Adrenal gland (tissue), 12 donors: Measurements from ENCODE around the gene FNDC3B. TPM values are rescaled to one million over a fixed set of nuclear protein-coding genes. Genes with fewer than 3 reads are reported as not detected.

Experiments
- DNase-seq, 7 donors: peaks; one replicate each; pipeline ENCODE4 v3.0.0-alpha.2; 2019 to 2020
- H3K27ac ChIP-seq, 5 donors: fragments of 200-600 bp; sonication (generic) in 4 of 5; 1 replicate in 3 of 5; 2 replicates in 2 of 5; pipeline versions ENCODE4 v1.5.1 to v1.8.0; 2016 to 2020; ENCODE audit warnings: mild to moderate bottlenecking in 1 of 5
- H3K27me3 ChIP-seq: fragments of 200-600 bp; 2 replicates; pipeline ENCODE4 v1.8.0; 2021
- H3K36me3 ChIP-seq, 2 donors: fragments of 200-600 bp; replicated peaks in 1 of 2; 1 replicate in 1 of 2; 2 replicates in 1 of 2; pipeline versions ENCODE4 v1.5.1 to v1.8.0; 2018 to 2022
- H3K4me1 ChIP-seq, 2 donors: fragments of 200-600 bp; replicated peaks in 1 of 2; 1 replicate in 1 of 2; 2 replicates in 1 of 2; pipeline versions ENCODE4 v1.5.1 to v1.8.0; 2018 to 2021
- H3K4me3 ChIP-seq, 4 donors: fragments of 200-600 bp; sonication (generic) in 3 of 4; one replicate each; pipeline ENCODE4 v1.5.1; 2016 to 2018
- H3K9me3 ChIP-seq, 3 donors: fragments of 200-600 bp; sonication (generic) in 1 of 3; replicated peaks in 1 of 3; 1 replicate in 2 of 3; 2 replicates in 1 of 3; pipeline versions ENCODE4 v1.5.1 to v1.8.0; 2016 to 2021
- POLR2A ChIP-seq, 2 donors: fragments of 450-650 bp; IDR thresholded peaks; one replicate each; pipeline ENCODE4 v1.6.1; 2017; ENCODE audit warnings: antibody characterized with exemption in 2 of 2, mild to moderate bottlenecking in 2 of 2, moderate library complexity in 1 of 2
- WGBS, 4 donors: extraction: QIAGEN DNeasy Blood & Tissue Kit in 2 of 4; methylation state at CpG; one replicate each; pipeline versions ENCODE4 v1.1.5 to v1.1.7; 2013 to 2017; 5-methylcytosine and 5-hydroxymethylcytosine counted together
- intact Hi-C, 2 donors: fragments of 100-400 bp; cut with DNase I; formaldehyde crosslinking; loops; one replicate each; pipeline versions ENCODE4 v1.14.1 to v1.15.0; 2022 to 2023
- polyA plus RNA-seq, 3 donors: library from polyadenylated mRNA; stranded (reverse); fragments of 200-250 nt in 2 of 3; fragments of 350-450 nt in 1 of 3; fragmentation: Illumina TruSeq in 1 of 3; extraction: RNeasy Lipid Tissue Mini Kit (QIAGEN cat#74804) in 1 of 3; gene quantifications; one replicate each; pipeline ENCODE4 v1.2.3, GENCODE V29; 2013 to 2014
- total RNA-seq, 9 donors: library from RNA; depleted of rRNA in 4 of 9; stranded (reverse); fragments of >200 nt in 4 of 9; fragments of 120-200 nt in 1 of 9; fragmentation: NEBNext Ultra II Directional in 1 of 9; extraction: Animal tissue kit (Norgen Biotek cat#: 25700) in 1 of 9; gene quantifications; one replicate each; pipeline versions ENCODE4 v1.1.0 to v1.2.4, GENCODE V29; 2013 to 2023
- TF ChIP-seq, protein P1 (sequence below), 6 experiments: fragments of 450-650 bp in 4 of 6; fragments of 200-600 bp in 2 of 6; sonication (generic) in 1 of 6; IDR thresholded peaks; 1 replicate in 5 of 6; 2 replicates in 1 of 6; pipeline versions ENCODE4 v1.5.1 to v1.8.0; 2016 to 2021; ENCODE audit warnings: antibody characterized with exemption in 6 of 6, mild to moderate bottlenecking in 2 of 6, moderate library complexity in 1 of 6
- donor health status: healthy with polysubstance abuse.
- donor health status: Bipolar disorder and iron deficiency.
- donor health status: DM: yes; HTN: yes; CAD: no.
- donor health status: DM: no; HTN: no; CAD: no.
- donor health status: DM: no; HTN: no; CAD: no.
- donor health status: DM: yes; HTN: yes; CAD: no.

The FNDC3B gene
- total and polyA plus RNA-seq, 12 donors: 9.9 to 228 (median 105) TPM

DNA sequence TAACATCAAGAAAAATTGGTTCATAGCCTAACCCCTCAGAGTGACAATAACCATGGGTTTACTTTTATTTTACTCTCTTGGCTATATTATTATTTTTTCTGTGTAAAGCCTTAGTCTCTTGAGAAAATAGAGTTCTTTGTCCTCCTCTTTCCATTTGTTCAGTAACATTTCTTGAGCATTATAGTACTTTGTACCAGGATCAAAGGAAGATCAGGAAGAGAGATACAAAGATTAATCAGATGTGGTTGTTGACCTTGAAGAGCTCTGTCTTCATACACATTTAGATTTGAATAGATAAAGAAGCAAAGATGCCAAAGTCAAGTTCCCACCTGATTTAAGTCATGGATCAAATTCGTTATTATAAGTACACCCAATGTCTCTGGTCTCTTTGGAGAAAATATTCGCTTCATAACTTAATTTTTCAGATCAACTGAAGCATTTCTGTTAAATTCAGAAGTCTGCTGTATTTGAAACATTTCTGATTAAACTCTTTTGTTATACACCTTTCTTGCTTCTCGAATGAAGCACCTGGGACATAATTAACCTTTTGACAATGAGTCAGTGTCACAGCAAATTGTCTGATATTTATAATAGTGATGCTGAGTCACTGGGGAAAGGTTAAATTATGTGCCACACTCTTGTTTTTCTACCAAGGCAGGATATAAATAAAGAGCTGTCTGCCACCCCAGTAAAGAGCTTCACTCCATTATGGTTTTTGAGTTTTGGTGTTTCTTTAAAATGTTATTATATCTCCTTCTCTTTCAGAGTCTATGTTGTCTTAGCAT, 308.7 kb downstream of the FNDC3B start:
- no peaks in the 10 kb centered on the region for H3K27me3 ChIP-seq
- H3K4me1 ChIP-seq: peaks cover 0 to 15% of the 10 kb centered on the region in 2 donors
- intact Hi-C loops: no loop called here
- peaks cover 0 to 54% of the 10 kb centered on the region in 2 donors for H3K36me3 ChIP-seq
- TF ChIP-seq, protein P1, sequence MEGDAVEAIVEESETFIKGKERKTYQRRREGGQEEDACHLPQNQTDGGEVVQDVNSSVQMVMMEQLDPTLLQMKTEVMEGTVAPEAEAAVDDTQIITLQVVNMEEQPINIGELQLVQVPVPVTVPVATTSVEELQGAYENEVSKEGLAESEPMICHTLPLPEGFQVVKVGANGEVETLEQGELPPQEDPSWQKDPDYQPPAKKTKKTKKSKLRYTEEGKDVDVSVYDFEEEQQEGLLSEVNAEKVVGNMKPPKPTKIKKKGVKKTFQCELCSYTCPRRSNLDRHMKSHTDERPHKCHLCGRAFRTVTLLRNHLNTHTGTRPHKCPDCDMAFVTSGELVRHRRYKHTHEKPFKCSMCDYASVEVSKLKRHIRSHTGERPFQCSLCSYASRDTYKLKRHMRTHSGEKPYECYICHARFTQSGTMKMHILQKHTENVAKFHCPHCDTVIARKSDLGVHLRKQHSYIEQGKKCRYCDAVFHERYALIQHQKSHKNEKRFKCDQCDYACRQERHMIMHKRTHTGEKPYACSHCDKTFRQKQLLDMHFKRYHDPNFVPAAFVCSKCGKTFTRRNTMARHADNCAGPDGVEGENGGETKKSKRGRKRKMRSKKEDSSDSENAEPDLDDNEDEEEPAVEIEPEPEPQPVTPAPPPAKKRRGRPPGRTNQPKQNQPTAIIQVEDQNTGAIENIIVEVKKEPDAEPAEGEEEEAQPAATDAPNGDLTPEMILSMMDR (IDR thresholded peaks at IDR 0.05): no peak
- TF ChIP-seq POLR2A (IDR thresholded peaks at IDR 0.05): no peak
- no peak for DNase-seq
- no peaks in the 10 kb centered on the region for H3K9me3 ChIP-seq
- no peak overlapping the region for H3K4me3 ChIP-seq
- peak overlapping the region in 1 of 5 donors; percentile 48 for H3K27ac ChIP-seq
- 51 to 57% (median 56%) methylated on average over 3 of the region's 3 CpGs for WGBS, 4 donors

DNA sequence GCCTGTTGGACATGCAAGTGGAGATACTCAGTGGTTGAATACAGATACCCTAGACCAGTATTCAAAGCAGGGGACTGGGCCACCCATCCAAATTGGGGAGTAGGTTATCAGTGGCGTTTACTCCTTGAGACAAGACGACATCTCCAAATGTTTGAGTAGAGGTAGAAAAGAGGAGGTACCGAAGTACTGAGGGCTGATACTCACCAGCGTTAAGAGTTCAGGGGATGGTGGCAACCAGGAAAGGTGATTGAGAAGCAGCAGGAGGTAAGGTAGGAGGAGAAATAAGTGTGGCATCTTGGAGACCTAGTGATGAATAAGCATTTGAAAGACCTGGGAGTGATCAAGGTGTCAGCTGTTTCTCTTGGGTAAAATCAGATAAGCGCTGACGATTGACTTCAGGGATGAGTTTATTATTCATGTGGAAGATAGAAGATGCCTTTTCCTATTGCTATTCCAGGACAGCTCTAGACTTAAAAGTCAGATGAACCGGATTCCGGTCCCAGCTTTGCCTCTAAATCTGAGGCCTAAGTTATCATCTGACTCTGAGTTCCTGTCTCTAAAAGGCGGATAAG, 312.6 kb downstream of the FNDC3B start:
- Histone ChIP-seq H3K27me3 (no peaks in the 10 kb centered on the region), H3K36me3 (peaks cover 0 to 28% of the 10 kb centered on the region in 2 donors), H3K9me3 (no peaks in the 10 kb centered on the region), H3K4me1 (peaks cover 0 to 30% of the 10 kb centered on the region in 2 donors), H3K27ac (no peak overlapping the region), H3K4me3 (no peak overlapping the region)
- 85 to 95% (median 90%) methylated on average over 9 of the region's 9 CpGs for WGBS, 4 donors
- no peak for DNase-seq
- intact Hi-C loops: loop anchor here in 1 of 2 donors (10.0 kb wide), 1 partner anchor 113 kb away; no protein-coding TSS in a partner anchor
- TF ChIP-seq POLR2A (IDR thresholded peaks at IDR 0.05): no peak
- TF ChIP-seq, protein P1 (IDR thresholded peaks at IDR 0.05): no peak

DNA sequence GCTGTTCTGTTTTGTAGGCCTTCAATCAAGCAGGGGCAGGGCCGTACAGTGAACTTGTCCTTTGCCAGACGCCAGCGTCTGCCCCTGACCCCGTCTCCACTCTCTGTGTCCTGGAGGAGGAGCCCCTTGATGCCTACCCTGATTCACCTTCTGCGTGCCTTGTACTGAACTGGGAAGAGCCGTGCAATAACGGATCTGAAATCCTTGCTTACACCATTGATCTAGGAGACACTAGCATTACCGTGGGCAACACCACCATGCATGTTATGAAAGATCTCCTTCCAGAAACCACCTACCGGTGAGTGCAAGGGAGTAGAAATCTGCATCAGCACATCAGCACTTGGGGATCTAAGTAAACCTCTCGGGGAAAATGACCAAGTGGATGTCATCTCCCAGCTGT, 313.4 kb downstream of the FNDC3B start:
- no peaks in the 10 kb centered on the region for H3K27me3 ChIP-seq
- no peak for TF ChIP-seq POLR2A (IDR thresholded peaks at IDR 0.05)
- TF ChIP-seq, protein P1 (IDR thresholded peaks at IDR 0.05): no peak
- no peak overlapping the region for H3K27ac ChIP-seq
- no peak overlapping the region for H3K4me3 ChIP-seq
- peaks cover 0 to 25% of the 10 kb centered on the region in 2 donors for H3K4me1 ChIP-seq
- no peaks in the 10 kb centered on the region for H3K9me3 ChIP-seq
- peaks cover 0 to 20% of the 10 kb centered on the region in 2 donors for H3K36me3 ChIP-seq
- intact Hi-C loops: loop anchor here in 1 of 2 donors (10.0 kb wide), 1 partner anchor 112 kb away; no protein-coding TSS in a partner anchor
- no peak for DNase-seq
- 80 to 96% (median 90%) methylated on average over 2 to 10 of the region's 10 CpGs for WGBS, 4 donors

DNA sequence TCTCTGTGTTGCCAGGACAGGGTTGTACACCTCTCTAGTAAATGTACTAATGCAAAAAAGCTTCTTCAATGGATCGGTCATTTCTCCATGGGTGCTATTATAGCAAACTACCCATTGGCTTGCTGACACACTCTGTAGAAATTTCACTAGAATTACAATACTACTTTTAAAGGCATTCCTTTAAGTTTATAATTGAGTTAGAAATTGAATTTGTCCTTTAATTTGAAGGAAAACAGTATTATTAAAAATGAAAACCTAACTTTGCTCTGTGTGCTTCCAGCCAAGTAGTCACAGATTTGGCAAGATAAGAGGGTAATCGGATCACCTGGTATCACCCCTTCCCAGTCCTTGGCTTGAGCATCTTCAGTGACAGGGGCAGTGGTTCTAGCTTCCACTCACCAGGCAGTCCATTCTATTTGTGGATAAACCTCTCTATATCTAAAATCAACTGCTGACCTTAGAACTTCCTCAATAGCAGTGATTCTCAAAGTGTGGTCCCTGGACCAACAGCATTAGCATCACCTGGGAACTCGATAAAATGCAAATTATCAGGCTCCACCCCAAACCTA, 315.6 kb downstream of the FNDC3B start:
- WGBS, 4 donors: 81 to 90% (median 83%) methylated on average over 3 of the region's 3 CpGs
- Histone ChIP-seq H3K27ac (no peak overlapping the region), H3K9me3 (no peaks in the 10 kb centered on the region), H3K4me1 (peaks cover 0 to 22% of the 10 kb centered on the region in 2 donors), H3K4me3 (no peak overlapping the region), H3K27me3 (no peaks in the 10 kb centered on the region), H3K36me3 (peaks cover 0 to 19% of the 10 kb centered on the region in 2 donors)
- TF ChIP-seq, protein P1 (IDR thresholded peaks at IDR 0.05): no peak
- no peak for TF ChIP-seq POLR2A (IDR thresholded peaks at IDR 0.05)
- intact Hi-C loops: loop anchor here in 1 of 2 donors (10.0 kb wide), 1 partner anchor 110 kb away; no protein-coding TSS in a partner anchor
- no peak for DNase-seq
